Trophoblast cell (in vitro differentiated cells and primary cell): ENCODE results near the gene ATP4A.
A peak's percentile ranks its signal among the peaks of the same experiment; 100 is the strongest.

ENCODE experiments used
- DNase-seq, 2 donors: peaks; one replicate each; pipeline ENCODE4 v3.0.0-alpha.2; 2016
- H2AFZ ChIP-seq: 2 replicates; pipeline ENCODE4 v1.6.1; 2013; ENCODE audit warnings: low read length, moderate library complexity, mild to moderate bottlenecking; ENCODE audit not compliant: insufficient read depth, poor library complexity
- H2AK5ac ChIP-seq: 2 replicates; pipeline ENCODE4 v1.6.1; 2013; ENCODE audit warnings: mild to moderate bottlenecking, low read length
- H2BK120ac ChIP-seq: 2 replicates; pipeline ENCODE4 v1.6.1; 2013; ENCODE audit warnings: low read length, mild to moderate bottlenecking, moderate library complexity; ENCODE audit not compliant: insufficient read depth, poor library complexity
- H2BK12ac ChIP-seq: 2 replicates; pipeline ENCODE4 v1.6.1; 2013; ENCODE audit warnings: mild to moderate bottlenecking, low read length, moderate library complexity
- H2BK5ac ChIP-seq: 2 replicates; pipeline ENCODE4 v1.6.1; 2013; ENCODE audit warnings: low read length, low read depth, moderate library complexity, mild to moderate bottlenecking; ENCODE audit not compliant: poor library complexity
- H3K14ac ChIP-seq: 2 replicates; pipeline ENCODE4 v1.6.1; 2013; ENCODE audit warnings: mild to moderate bottlenecking, low read length
- H3K18ac ChIP-seq: 2 replicates; pipeline ENCODE4 v1.6.1; 2013; ENCODE audit warnings: mild to moderate bottlenecking, low read length
- H3K23ac ChIP-seq: 2 replicates; pipeline ENCODE4 v1.6.1; 2013; ENCODE audit warnings: low read length
- H3K27ac ChIP-seq: 2 replicates; pipeline ENCODE4 v1.5.1; 2013; ENCODE audit warnings: low read depth, mild to moderate bottlenecking, inconsistent platforms, low read length, moderate library complexity
- H3K27me3 ChIP-seq: 2 replicates; pipeline ENCODE4 v1.6.1; 2013; ENCODE audit warnings: inconsistent platforms, mild to moderate bottlenecking, low read length, moderate library complexity; ENCODE audit not compliant: insufficient read depth
- H3K36me3 ChIP-seq, 2 experiments: 1 replicate in 1 of 2; 2 replicates in 1 of 2; pipeline ENCODE4 v1.6.1; 2013; ENCODE audit warnings: low read length in 2 of 2, mild to moderate bottlenecking in 2 of 2, moderate library complexity in 1 of 2; ENCODE audit not compliant: insufficient read depth in 2 of 2, control insufficient read depth in 1 of 2
- H3K4ac ChIP-seq: 2 replicates; pipeline ENCODE4 v1.6.1; 2013; ENCODE audit warnings: low read depth, mild to moderate bottlenecking, low read length, moderate library complexity
- H3K4me1 ChIP-seq, 2 experiments: 1 replicate in 1 of 2; 2 replicates in 1 of 2; pipeline ENCODE4 v1.6.1; 2013; ENCODE audit warnings: low read length in 2 of 2, mild to moderate bottlenecking in 2 of 2, moderate library complexity in 1 of 2; ENCODE audit not compliant: insufficient read depth in 2 of 2, control insufficient read depth in 1 of 2
- H3K4me2 ChIP-seq: 2 replicates; pipeline ENCODE4 v1.6.1; 2013; ENCODE audit warnings: inconsistent platforms, mild to moderate bottlenecking, low read length, moderate library complexity
- H3K4me3 ChIP-seq: 2 replicates; pipeline ENCODE4 v1.5.1; 2013; ENCODE audit warnings: mild to moderate bottlenecking, low read depth, low read length, inconsistent platforms
- H3K79me1 ChIP-seq: one replicate; pipeline ENCODE4 v1.6.1; 2013; ENCODE audit warnings: low read length
- H3K79me2 ChIP-seq: 2 replicates; pipeline ENCODE4 v1.6.1; 2013; ENCODE audit warnings: low read length, mild to moderate bottlenecking; ENCODE audit not compliant: control insufficient read depth, insufficient read depth, poor library complexity
- H3K9ac ChIP-seq: 2 replicates; pipeline ENCODE4 v1.6.1; 2013; ENCODE audit warnings: mild to moderate bottlenecking, low read length
- H3K9me3 ChIP-seq: 2 replicates; pipeline ENCODE4 v1.6.1; 2013; ENCODE audit warnings: low read depth, mild to moderate bottlenecking, control low read depth, inconsistent platforms, low read length; ENCODE audit not compliant: insufficient read depth
- H4K12ac ChIP-seq: 2 replicates; pipeline ENCODE4 v1.6.1; 2013; ENCODE audit warnings: low read depth, mild to moderate bottlenecking, low read length, moderate library complexity
- H4K8ac ChIP-seq: 2 replicates; pipeline ENCODE4 v1.6.1; 2013; ENCODE audit warnings: low read depth, mild to moderate bottlenecking, low read length, moderate library complexity
- H4K91ac ChIP-seq: one replicate; pipeline ENCODE4 v1.6.1; 2013; ENCODE audit warnings: low read depth, mild to moderate bottlenecking, low read length, moderate library complexity
- WGBS: extraction: QIAGEN DNeasy Blood & Tissue Kit; methylation state at CpG from one replicate; pipeline ENCODE4 v1.1.7; 2013; ENCODE audit warnings: missing lambda C conversion rate; ENCODE audit not compliant: insufficient read length, insufficient coverage; ENCODE audit errors: extremely low coverage; 5-methylcytosine and 5-hydroxymethylcytosine counted together

Gene ATP4A

DNA sequence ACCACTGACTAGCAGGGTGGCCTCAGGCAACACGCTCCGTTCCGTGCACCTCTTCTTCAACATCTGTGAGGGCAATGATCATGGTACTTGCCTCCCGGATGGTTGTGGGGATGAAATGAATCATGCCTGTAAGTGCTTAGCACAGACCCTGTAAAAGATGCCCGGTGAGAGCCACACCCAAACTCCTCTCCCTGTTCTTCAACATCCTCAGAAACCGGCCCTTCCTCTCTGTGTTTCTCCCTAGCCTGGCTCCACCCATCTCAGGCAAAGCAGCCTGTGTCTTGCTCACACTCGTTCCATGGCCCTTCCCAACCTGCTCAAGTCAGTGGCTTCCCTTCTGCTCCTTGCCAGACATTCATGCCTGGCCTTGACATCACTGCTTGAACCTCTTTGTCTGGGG, 44.2 kb downstream of the ATP4A start:
- Histone ChIP-seq H3K79me2 (no peaks in the 10 kb centered on the region), H2AK5ac (no peak overlapping the region), H3K36me3 (no peaks in the 10 kb centered on the region), H3K9me3 (no peaks in the 10 kb centered on the region), H4K8ac (no peak overlapping the region), H2BK12ac (no peak overlapping the region), H3K79me1 (no peaks in the 10 kb centered on the region), H4K12ac (no peak overlapping the region), H3K4me2 (no peak overlapping the region), H2BK5ac (no peak overlapping the region), H3K23ac (no peak overlapping the region), H3K4me1 (no peaks in the 10 kb centered on the region), H3K14ac (no peak overlapping the region), H2BK120ac (no peak overlapping the region), H2AFZ (no peak overlapping the region), H3K4me3 (no peak overlapping the region), H3K4ac (no peak overlapping the region), H3K18ac (no peak overlapping the region), H3K27ac (no peak overlapping the region), H3K27me3 (no peaks in the 10 kb centered on the region), H4K91ac (no peak overlapping the region), H3K9ac (no peak overlapping the region)
- no CpG with 5 or more reads among the region's 7 CpGs for WGBS
- no peak for DNase-seq

DNA sequence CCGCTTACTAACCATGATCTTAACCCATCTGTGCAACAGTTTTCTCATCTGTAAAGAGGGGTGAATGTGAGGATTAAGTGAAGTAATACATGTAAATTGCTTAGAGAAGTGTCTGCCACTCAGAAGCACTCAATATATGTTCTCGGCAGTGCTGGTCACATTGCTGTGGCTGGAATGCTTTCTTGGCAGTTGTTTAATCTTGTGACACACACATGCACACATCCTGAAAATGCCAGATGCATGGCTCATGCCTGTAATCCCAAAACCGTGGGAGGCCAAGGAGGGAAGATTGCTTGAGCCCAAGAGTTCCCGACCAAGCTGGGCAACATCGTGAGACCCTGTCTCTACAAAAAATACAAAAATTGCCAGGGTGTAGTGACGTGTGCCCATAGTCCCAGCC, 45.1 kb downstream of the ATP4A start:
- Histone ChIP-seq H3K27me3 (no peaks in the 10 kb centered on the region), H2BK120ac (no peak overlapping the region), H3K14ac (no peak overlapping the region), H3K18ac (no peak overlapping the region), H2AFZ (no peak overlapping the region), H4K8ac (no peak overlapping the region), H3K27ac (no peak overlapping the region), H4K12ac (no peak overlapping the region), H3K79me1 (no peaks in the 10 kb centered on the region), H3K4me1 (no peaks in the 10 kb centered on the region), H3K4ac (no peak overlapping the region), H3K23ac (no peak overlapping the region), H3K9ac (no peak overlapping the region), H2BK12ac (no peak overlapping the region), H3K4me2 (no peak overlapping the region), H2AK5ac (no peak overlapping the region), H3K4me3 (no peak overlapping the region), H3K79me2 (no peaks in the 10 kb centered on the region), H2BK5ac (no peak overlapping the region), H3K36me3 (no peaks in the 10 kb centered on the region), H4K91ac (no peak overlapping the region), H3K9me3 (no peaks in the 10 kb centered on the region)
- peak; percentile 27 to 62 for DNase-seq
- WGBS: no CpG with 5 or more reads among the region's 6 CpGs

- H2BK120ac ChIP-seq: no peak overlapping the region
- WGBS: no CpG with 5 or more reads among the region's 2 CpGs
Measured at GRCh38 chr19:35517342-35517741, 46.1 kb downstream of the ATP4A start.

DNA sequence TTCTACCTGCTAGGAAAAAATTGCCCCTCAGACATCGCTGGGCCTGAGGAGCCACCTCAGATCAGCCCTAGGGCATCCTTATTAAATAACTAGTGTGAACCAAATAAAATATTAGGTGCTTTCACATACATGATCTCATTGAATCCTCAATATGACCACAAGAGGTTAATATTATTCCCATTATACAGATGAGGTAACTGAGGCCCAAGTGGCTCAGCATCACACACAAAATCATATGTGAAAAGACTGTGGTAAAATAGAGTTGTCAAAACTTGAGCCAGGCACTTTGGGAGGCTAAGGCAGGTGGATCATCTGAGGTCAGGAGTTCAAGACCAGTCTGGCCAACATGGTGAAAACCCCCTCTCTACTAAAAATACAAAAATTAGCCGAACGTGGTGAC, 47.1 kb downstream of the ATP4A start:
- H3K9ac ChIP-seq: no peak overlapping the region
- H4K91ac ChIP-seq: no peak overlapping the region
- H3K23ac ChIP-seq: no peak overlapping the region
- H2BK120ac ChIP-seq: no peak overlapping the region
- no peaks in the 10 kb centered on the region for H3K79me1 ChIP-seq
- H3K9me3 ChIP-seq: peaks cover 1% of the 10 kb centered on the region
- H4K8ac ChIP-seq: no peak overlapping the region
- H2BK12ac ChIP-seq: no peak overlapping the region
- no peak overlapping the region for H3K14ac ChIP-seq
- H3K18ac ChIP-seq: no peak overlapping the region
- no peaks in the 10 kb centered on the region for H3K27me3 ChIP-seq
- no peak overlapping the region for H3K4me3 ChIP-seq
- no peak for DNase-seq
- H3K4me2 ChIP-seq: no peak overlapping the region
- no peak overlapping the region for H2AK5ac ChIP-seq
- no CpG with 5 or more reads among the region's 3 CpGs for WGBS
- no peak overlapping the region for H2BK5ac ChIP-seq
- no peak overlapping the region for H2AFZ ChIP-seq
- H3K4me1 ChIP-seq: no peaks in the 10 kb centered on the region
- H4K12ac ChIP-seq: no peak overlapping the region
- H3K4ac ChIP-seq: no peak overlapping the region
- H3K79me2 ChIP-seq: no peaks in the 10 kb centered on the region
- H3K27ac ChIP-seq: no peak overlapping the region
- no peaks in the 10 kb centered on the region for H3K36me3 ChIP-seq

More at GRCh38 chr19:35517342-35517741, 46.1 kb downstream of the ATP4A start:
- no peak overlapping the region for H3K9ac ChIP-seq
- H3K4ac ChIP-seq: no peak overlapping the region
- H4K91ac ChIP-seq: no peak overlapping the region
- no peak overlapping the region for H3K14ac ChIP-seq
- H3K27ac ChIP-seq: no peak overlapping the region
- no peak overlapping the region for H3K18ac ChIP-seq
- no peak overlapping the region for H2AFZ ChIP-seq
- H3K79me2 ChIP-seq: no peaks in the 10 kb centered on the region
- DNase-seq: no peak
- no peak overlapping the region for H3K23ac ChIP-seq
- H3K36me3 ChIP-seq: no peaks in the 10 kb centered on the region
- no peak overlapping the region for H3K4me2 ChIP-seq
- H3K79me1 ChIP-seq: no peaks in the 10 kb centered on the region
- no peak overlapping the region for H2AK5ac ChIP-seq
- H2BK12ac ChIP-seq: no peak overlapping the region
- no peaks in the 10 kb centered on the region for H3K9me3 ChIP-seq
- H3K4me3 ChIP-seq: no peak overlapping the region
- H2BK5ac ChIP-seq: no peak overlapping the region
- no peak overlapping the region for H4K8ac ChIP-seq
- no peaks in the 10 kb centered on the region for H3K27me3 ChIP-seq
- no peak overlapping the region for H4K12ac ChIP-seq
- no peaks in the 10 kb centered on the region for H3K4me1 ChIP-seq
